22Rv1 (cell line): ENCODE data around the gene PDGFC.

Experiments used
- CTCF ChIP-seq: fragments of 450-650 bp; IDR thresholded peaks from 2 replicates; pipeline ENCODE4 v1.5.1; 2017; ENCODE audit warnings: mild to moderate bottlenecking
- ZFX ChIP-seq: fragments of 450-650 bp; IDR thresholded peaks from 2 replicates; pipeline ENCODE4 v1.6.1; 2017; ENCODE audit warnings: antibody characterized with exemption, borderline replicate concordance

GRCh38 chr4:156939139-156939538 lies 32.5 kb downstream of the PDGFC start:
- TF ChIP-seq CTCF, result no peak
- no peak for TF ChIP-seq ZFX
